Ramos (cell line): ENCODE data around the gene RSPO1.
"Not testable (repeated sequence)": the region's sequence is repeated elsewhere in the genome, so short reads cannot be mapped to it uniquely, and the experiment has no call there.

Experiments
- in situ Hi-C: fragments of 300-500 bp; cut with MboI; formaldehyde crosslinking; loops from one replicate; pipeline ENCODE4 v1.14.3; 2022; ENCODE audit warnings: low sequenced_read_pairs; ENCODE audit not compliant: unreplicated experiment

Gene RSPO1

DNA sequence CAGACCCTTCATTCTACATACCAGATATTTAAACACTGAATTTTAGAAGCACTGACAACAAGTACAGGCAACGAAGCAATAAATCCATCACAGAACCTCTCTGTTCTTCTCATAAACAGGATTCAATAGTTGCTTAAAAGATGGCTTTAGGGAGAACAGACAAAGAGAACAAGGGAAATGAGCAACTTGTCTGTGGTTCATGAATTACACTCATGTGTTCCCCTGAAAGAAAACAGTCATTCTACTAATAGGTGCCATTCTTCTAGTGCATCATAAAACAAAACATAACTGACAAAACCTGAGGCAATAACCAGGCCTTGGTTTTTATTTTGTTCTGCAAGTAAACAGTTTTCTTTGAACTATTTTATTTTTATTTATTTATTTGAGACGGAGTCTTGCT lies 45.8 kb downstream of the RSPO1 start:
- in situ Hi-C loops: no loop called here

DNA sequence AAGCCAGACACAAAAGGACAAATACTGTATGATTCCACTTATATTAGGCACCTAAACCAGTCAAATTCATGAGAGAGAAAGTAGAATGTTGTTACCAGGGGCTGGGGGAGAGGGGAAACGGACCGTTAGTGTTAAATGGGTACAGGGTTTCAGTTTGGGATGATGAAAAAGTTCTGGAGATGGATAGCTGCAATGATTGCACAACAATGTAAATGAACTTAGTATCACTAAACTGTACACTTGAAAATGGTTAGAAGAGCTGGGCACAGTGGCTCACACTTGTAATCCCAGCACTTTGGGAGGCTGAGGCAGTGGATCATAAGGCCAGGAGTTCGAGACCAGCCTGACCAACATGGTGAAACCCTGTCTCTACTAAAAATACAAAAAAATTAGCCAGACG lies 50.1 kb downstream of the RSPO1 start:
- in situ Hi-C loops: not testable (repeated sequence)

DNA sequence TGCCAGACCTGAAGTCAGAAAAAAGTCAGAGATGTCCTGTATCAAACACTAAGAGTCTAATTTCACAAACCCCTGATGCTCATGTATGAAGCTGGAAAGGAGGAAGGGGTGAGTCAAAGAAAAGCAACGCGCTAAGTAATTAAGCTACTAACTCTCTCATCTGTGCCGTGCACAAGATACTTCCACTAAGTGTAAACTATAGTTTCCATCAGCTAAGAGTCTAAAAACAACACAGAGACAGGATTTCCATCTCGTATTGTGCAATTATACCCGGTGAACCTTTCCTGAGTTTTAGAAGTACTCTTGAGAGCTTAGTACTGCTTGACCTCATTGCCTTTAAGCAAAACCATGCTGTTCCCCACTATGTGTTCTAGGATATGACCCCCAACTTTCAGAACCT lies 59.0 kb downstream of the RSPO1 start:
- in situ Hi-C loops: no loop called here

DNA sequence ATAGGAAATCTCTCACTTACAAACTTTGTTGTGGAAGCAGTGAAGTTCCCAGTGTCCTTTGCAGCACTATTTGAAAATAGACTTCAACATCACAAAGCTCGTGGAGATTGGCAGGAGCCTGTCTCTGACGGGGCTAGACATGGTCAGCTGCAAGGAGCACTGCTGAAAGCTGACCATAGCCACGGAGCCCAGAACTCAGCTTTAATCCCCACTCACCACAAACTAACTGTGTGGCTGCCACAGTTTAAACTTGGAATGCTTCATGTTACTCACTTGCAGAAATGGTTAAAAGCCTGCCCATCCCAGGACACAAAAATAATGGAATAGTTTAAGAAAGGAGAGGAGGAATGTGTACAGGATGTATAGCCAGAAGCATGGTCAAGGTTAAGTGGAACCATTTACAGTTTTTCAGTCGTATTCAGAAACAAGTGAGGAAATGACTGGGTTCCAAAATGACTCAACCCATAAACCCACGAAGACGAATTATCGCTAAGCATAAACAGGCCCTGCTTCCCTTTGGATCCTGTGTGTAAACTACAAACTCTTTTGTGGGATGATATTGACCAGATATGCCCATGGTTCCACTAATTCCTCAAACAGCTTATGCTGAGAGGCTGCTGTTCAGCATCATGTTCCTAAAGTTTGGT lies 59.7 kb downstream of the RSPO1 start:
- in situ Hi-C loops: no loop called here

DNA sequence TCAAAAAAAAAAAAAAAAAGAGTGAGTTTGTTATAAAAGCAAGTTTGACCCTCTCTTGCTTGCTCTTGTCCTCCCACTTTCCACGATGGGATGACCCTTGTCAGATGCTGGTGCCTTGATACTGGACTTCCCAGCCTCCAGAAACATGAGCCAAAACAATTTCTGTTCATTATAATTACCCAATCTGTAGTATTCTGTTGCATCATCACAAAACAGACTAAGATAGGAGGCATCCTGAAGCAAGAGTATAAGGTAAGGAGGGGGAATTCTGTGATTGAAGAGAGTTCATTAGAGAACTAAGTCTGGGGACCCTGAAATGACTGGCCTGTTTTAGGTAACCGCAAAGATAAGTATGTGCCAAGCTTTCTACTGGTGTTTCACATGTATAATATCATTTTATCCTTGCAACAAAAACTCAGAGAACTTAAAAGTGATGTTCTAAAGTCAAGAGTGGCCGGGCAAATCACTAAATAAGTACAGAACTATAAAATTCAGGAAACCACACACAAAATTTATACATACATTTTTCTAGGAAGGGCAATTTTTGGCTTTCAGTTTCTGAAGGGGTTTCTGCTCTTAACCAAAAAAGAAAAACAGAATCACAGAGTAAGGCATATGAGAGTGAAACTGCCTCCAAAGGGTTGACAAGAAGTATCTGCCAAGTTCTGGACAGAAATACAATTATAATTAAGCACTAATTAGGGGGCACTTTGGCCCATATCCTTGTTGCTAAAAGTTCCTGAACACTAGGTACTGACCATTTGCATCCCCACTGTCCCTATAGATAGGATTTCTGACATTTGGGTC lies 64.0 kb downstream of the RSPO1 start:
- in situ Hi-C loops: no loop called here

DNA sequence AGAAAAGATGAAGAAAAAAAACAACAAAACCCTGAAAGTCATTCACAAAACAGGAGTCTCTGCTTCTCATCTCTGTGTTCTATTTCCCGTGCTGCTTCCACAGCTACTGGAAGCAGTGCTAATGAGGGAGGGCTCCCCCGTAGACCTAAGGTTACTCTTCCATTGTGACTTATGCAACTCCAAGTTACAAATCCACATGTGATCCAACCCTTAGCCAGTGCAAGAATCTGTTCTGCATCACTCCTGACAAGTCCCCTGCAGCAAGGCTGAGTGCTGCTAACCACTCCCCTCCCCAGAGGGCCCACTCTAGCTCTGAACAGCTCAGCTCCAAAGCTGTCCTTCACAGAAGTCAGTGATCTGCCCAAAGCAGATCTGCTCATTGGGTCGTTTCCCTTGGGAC lies 67.7 kb downstream of the RSPO1 start:
- in situ Hi-C loops: no loop called here

DNA sequence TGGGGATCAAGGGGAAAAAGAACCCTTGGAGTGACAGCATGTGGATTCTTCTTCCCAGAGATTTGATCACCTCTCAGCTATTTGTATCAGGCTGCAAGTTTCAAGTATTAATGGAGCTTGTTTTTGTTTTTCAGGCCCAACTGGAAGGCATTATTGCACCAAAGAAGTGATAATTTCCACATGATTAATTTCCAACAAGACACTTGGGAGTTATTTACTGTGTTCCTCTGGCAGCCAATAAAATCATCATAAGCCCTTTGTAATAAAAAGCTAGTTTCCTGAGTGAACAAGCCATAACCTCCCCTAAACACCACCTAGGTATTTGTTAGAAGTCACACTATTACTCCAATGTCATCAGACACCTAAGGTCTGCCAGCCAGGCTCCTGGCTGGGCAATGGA lies 69.8 kb downstream of the RSPO1 start:
- in situ Hi-C loops: no loop called here

DNA sequence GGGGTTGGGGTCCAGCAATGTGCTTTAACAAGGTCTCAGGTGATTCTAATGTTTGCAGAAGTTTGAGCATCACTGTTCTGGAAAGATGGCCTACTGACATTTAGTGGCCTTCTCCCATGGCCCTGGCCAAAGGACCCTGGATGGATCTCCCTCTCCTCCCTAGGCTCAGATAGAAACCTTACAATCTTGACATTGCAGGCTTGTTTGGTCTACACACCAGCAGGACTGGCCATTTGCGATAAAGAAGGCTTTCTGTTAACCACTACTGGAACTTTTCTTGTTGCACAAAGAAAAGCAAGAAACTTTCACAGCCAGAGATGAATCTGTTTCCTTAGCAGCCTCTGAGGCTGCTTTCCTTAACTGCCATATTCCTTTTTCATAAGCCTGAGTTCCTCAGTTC lies 71.7 kb downstream of the RSPO1 start:
- in situ Hi-C loops: no loop called here
